H9 (cell line): ENCODE results near the gene CEP192. TPM values are rescaled to one million over a fixed set of nuclear protein-coding genes. Genes with fewer than 3 reads are reported as not detected.
A peak's percentile ranks its signal among the peaks of the same experiment; 100 is the strongest.

Experiments
- DNase-seq: peaks from one replicate; pipeline ENCODE4 v3.0.0-alpha.2; 2017
- H2AFZ ChIP-seq: one replicate; pipeline ENCODE4 v1.6.1; 2013; ENCODE audit warnings: mild to moderate bottlenecking, low read length, control low read depth, moderate library complexity
- H2AK5ac ChIP-seq: 2 replicates; pipeline ENCODE4 v1.6.1; 2013; ENCODE audit warnings: low read length, control low read depth, mixed read lengths; ENCODE audit not compliant: insufficient read length
- H2BK120ac ChIP-seq: one replicate; pipeline ENCODE4 v1.6.1; 2013; ENCODE audit warnings: low read depth, mild to moderate bottlenecking, low read length, control low read depth, inconsistent platforms; ENCODE audit not compliant: poor library complexity, severe bottlenecking
- H2BK12ac ChIP-seq: 2 replicates; pipeline ENCODE4 v1.6.1; 2013; ENCODE audit warnings: low read length, control low read depth, mixed read lengths, low read depth; ENCODE audit not compliant: insufficient read length
- H2BK15ac ChIP-seq: 2 replicates; pipeline ENCODE4 v1.6.1; 2013; ENCODE audit warnings: low read depth, low read length, control low read depth
- H2BK20ac ChIP-seq: one replicate; pipeline ENCODE4 v1.6.1; 2013; ENCODE audit warnings: low read depth, mild to moderate bottlenecking, low read length, control low read depth, inconsistent platforms; ENCODE audit not compliant: poor library complexity, severe bottlenecking
- H2BK5ac ChIP-seq: 2 replicates; pipeline ENCODE4 v1.6.1; 2013; ENCODE audit warnings: low read length, control low read depth, mixed read lengths; ENCODE audit not compliant: insufficient read length
- H3K14ac ChIP-seq: 2 replicates; pipeline ENCODE4 v1.6.1; 2013; ENCODE audit warnings: low read length, control low read depth; ENCODE audit not compliant: insufficient read depth
- H3K18ac ChIP-seq: 2 replicates; pipeline ENCODE4 v1.6.1; 2013; ENCODE audit warnings: low read depth, mild to moderate bottlenecking, mixed read lengths, low read length, control low read depth; ENCODE audit not compliant: insufficient read length
- H3K23ac ChIP-seq: 2 replicates; pipeline ENCODE4 v1.6.1; 2013; ENCODE audit warnings: low read length, control low read depth, mixed read lengths, low read depth; ENCODE audit not compliant: insufficient read length
- H3K23me2 ChIP-seq: 2 replicates; pipeline ENCODE4 v1.6.1; 2013; ENCODE audit warnings: low read depth, mild to moderate bottlenecking, mixed read lengths, low read length, control low read depth; ENCODE audit not compliant: insufficient read length, poor library complexity, severe bottlenecking
- H3K27ac ChIP-seq: 2 replicates; pipeline ENCODE4 v1.5.1; 2013; ENCODE audit warnings: low read length, control low read depth, mixed read lengths, low read depth; ENCODE audit not compliant: insufficient read length
- H3K27me3 ChIP-seq: 2 replicates; pipeline ENCODE4 v1.6.1; 2013; ENCODE audit warnings: low read length, control low read depth, inconsistent platforms; ENCODE audit not compliant: insufficient read depth
- H3K4ac ChIP-seq: 2 replicates; pipeline ENCODE4 v1.6.1; 2013; ENCODE audit warnings: low read depth, mild to moderate bottlenecking, control low read depth, inconsistent platforms, low read length, moderate library complexity
- H3K4me1 ChIP-seq: 2 replicates; pipeline ENCODE4 v1.6.1; 2013; ENCODE audit warnings: low read length, control low read depth, inconsistent platforms; ENCODE audit not compliant: insufficient read depth
- H3K4me2 ChIP-seq: 2 replicates; pipeline ENCODE4 v1.6.1; 2013; ENCODE audit warnings: low read length, control low read depth, mixed read lengths; ENCODE audit not compliant: insufficient read length, insufficient read depth
- H3K56ac ChIP-seq: 2 replicates; pipeline ENCODE4 v1.6.1; 2013; ENCODE audit warnings: low read depth, mild to moderate bottlenecking, mixed read lengths, low read length, control low read depth; ENCODE audit not compliant: insufficient read length
- H3K79me1 ChIP-seq: 2 replicates; pipeline ENCODE4 v1.6.1; 2013; ENCODE audit warnings: low read depth, mild to moderate bottlenecking, moderate library complexity, low read length, control low read depth, inconsistent platforms; ENCODE audit not compliant: insufficient read depth, poor library complexity, severe bottlenecking
- H3K79me2 ChIP-seq: 2 replicates; pipeline ENCODE4 v1.6.1; 2013; ENCODE audit warnings: low read length, control low read depth, inconsistent platforms; ENCODE audit not compliant: insufficient read depth
- H3K9ac ChIP-seq: 2 replicates; pipeline ENCODE4 v1.6.1; 2013; ENCODE audit warnings: low read length, control low read depth, mixed read lengths; ENCODE audit not compliant: insufficient read length; ENCODE audit errors: extremely low read depth
- H3K9me3 ChIP-seq: one replicate; pipeline ENCODE4 v1.6.1; 2013; ENCODE audit warnings: low read depth, low read length, inconsistent platforms; ENCODE audit not compliant: control insufficient read depth
- H3T11ph ChIP-seq: one replicate; pipeline ENCODE4 v1.6.1; 2013; ENCODE audit warnings: mild to moderate bottlenecking, low read length, control low read depth, inconsistent platforms
- H4K20me1 ChIP-seq: one replicate; pipeline ENCODE4 v1.6.1; 2013; ENCODE audit not compliant: control insufficient read depth, insufficient read length, insufficient read depth
- H4K5ac ChIP-seq: 2 replicates; pipeline ENCODE4 v1.6.1; 2013; ENCODE audit warnings: low read depth, mild to moderate bottlenecking, mixed read lengths, low read length, control low read depth; ENCODE audit not compliant: insufficient read length
- H4K8ac ChIP-seq: replicated peaks from 2 replicates; pipeline ENCODE4 v1.6.1; 2013; ENCODE audit warnings: low read length, control low read depth, mixed read lengths, low read depth; ENCODE audit not compliant: insufficient read length
- H4K91ac ChIP-seq: 2 replicates; pipeline ENCODE4 v1.6.1; 2013; ENCODE audit warnings: low read depth, mild to moderate bottlenecking, moderate library complexity, mixed read lengths, low read length, control low read depth; ENCODE audit not compliant: insufficient read length
- H3K27ac Mint-ChIP-seq, 3 experiments: 2 replicates in 2 of 3; 3 replicates in 1 of 3; pipeline ENCODE4 v1.8.0; 2020 to 2021; ENCODE audit warnings: mixed read lengths in 3 of 3, mild to moderate bottlenecking in 1 of 3, moderate library complexity in 1 of 3
- H3K27me3 Mint-ChIP-seq: 2 replicates; pipeline ENCODE4 v1.8.0; 2021; ENCODE audit warnings: low read depth, mild to moderate bottlenecking, moderate library complexity, mixed read lengths
- H3K36me3 Mint-ChIP-seq, 3 experiments: 2 replicates in 2 of 3; 3 replicates in 1 of 3; pipeline ENCODE4 v1.8.0; 2020 to 2021; ENCODE audit warnings: low read depth in 3 of 3, mixed read lengths in 3 of 3; ENCODE audit not compliant: insufficient read depth in 1 of 3
- H3K4me1 Mint-ChIP-seq, 2 experiments: 2 replicates each; pipeline ENCODE4 v1.8.0; 2020; ENCODE audit warnings: mixed read lengths in 2 of 2
- H3K4me3 Mint-ChIP-seq, 2 experiments: 2 replicates in 1 of 2; 3 replicates in 1 of 2; pipeline ENCODE4 v1.8.0; 2020 to 2021; ENCODE audit warnings: mild to moderate bottlenecking in 2 of 2, mixed read lengths in 2 of 2, moderate library complexity in 1 of 2
- H3K9me3 Mint-ChIP-seq, 2 experiments: 2 replicates in 1 of 2; 3 replicates in 1 of 2; pipeline ENCODE4 v1.8.0; 2020; ENCODE audit warnings: mild to moderate bottlenecking in 2 of 2, mixed read lengths in 2 of 2, moderate library complexity in 1 of 2
- CTCF ChIP-seq: fragments of 200-600 bp; sonication (generic); conservative IDR thresholded peaks from 3 replicates; pipeline ENCODE4 v1.8.0; 2021; ENCODE audit warnings: antibody characterized with exemption, mild to moderate bottlenecking
- WGBS: extraction: QIAGEN DNeasy Blood & Tissue Kit; methylation state at CpG from one replicate; pipeline ENCODE4 v1.1.7; 2013; ENCODE audit warnings: missing lambda C conversion rate, low lambda C conversion rate, mixed read lengths; ENCODE audit not compliant: insufficient read length; ENCODE audit errors: extremely low coverage; 5-methylcytosine and 5-hydroxymethylcytosine counted together
- total RNA-seq: library from RNA; stranded (reverse); gene quantifications from 2 replicates; pipeline ENCODE4 v1.2.1, GENCODE V29; 2021

The CEP192 gene
- total RNA-seq, 1 experiment from 2014 or later: 23.5 TPM

GRCh38 chr18:12948050-12948804 is 42.9 kb upstream of the CEP192 start:
- Histone ChIP-seq H3T11ph (no peak overlapping the region), H3K14ac (peak overlapping the region; percentile 97), H3K4me2 (peak overlapping the region; percentile 58), H3K18ac (peak overlapping the region; percentile 93), H4K91ac (no peak overlapping the region), H3K56ac (no peak overlapping the region), H2BK20ac (no peak overlapping the region), H2BK15ac (no peak overlapping the region), H4K8ac (no peak overlapping the region), H4K20me1 (no peaks in the 10 kb centered on the region), H2BK12ac (no peak overlapping the region), H2BK5ac (no peak overlapping the region), H3K9me3 (no peaks in the 10 kb centered on the region), H2BK120ac (no peak overlapping the region), H2AK5ac (no peak overlapping the region), H3K23me2 (peaks cover 9% of the 10 kb centered on the region), H2AFZ (no peak overlapping the region), H3K4me1 (no peaks in the 10 kb centered on the region), H3K9ac (peak overlapping the region; percentile 54), H3K27me3 (no peaks in the 10 kb centered on the region), H3K27ac (peak overlapping the region; percentile 5), H3K79me2 (peaks cover 11% of the 10 kb centered on the region; the same call in 1 of the 2 replicates), H3K4ac (no peak overlapping the region; the same call in 1 of the 2 replicates), H4K5ac (no peak overlapping the region), H3K23ac (no peak overlapping the region), H3K79me1 (peaks cover 3% of the 10 kb centered on the region)
- Mint-ChIP-seq H3K4me3 (peak overlapping the region; percentile 75 to 85), H3K27ac (peak overlapping the region; percentile 94 to 97 (median 96); a peak in 6 of 7 replicates), H3K27me3 (no peaks in the 10 kb centered on the region), H3K4me1 (peaks cover 14 to 15% of the 10 kb centered on the region in 2 experiments), H3K36me3 (peaks cover 18 to 35% (median 21%) of the 10 kb centered on the region in 3 experiments), H3K9me3 (peaks cover 8 to 10% of the 10 kb centered on the region in 2 experiments; a peak in 4 of 5 replicates)
- TF ChIP-seq CTCF: no peak
- no CpG with 5 or more reads among the region's 81 CpGs for WGBS
- DNase-seq: peak; percentile 87
